HCT116 (cell line): ENCODE data around the gene ELF2. TPM values are rescaled to one million over a fixed set of nuclear protein-coding genes. Genes with fewer than 3 reads are reported as not detected.

Source experiments
- ATAC-seq: fragments of 200-7000 bp; cut with Tn5 transposase; 2 replicates; pipeline ENCODE4 v1.9.1; 2020; ENCODE audit warnings: mild to moderate bottlenecking, moderate library complexity
- BruUV-seq: library from RNA; stranded (reverse); fragments of 400-500 nt; replicated peaks from 2 replicates; lab custom pipeline; 2021; lab: Mats Ljungman, UMichigan
- CTCF ChIA-PET: fragments of 300-600 bp; sonication (Branson Sonifier 250); formaldehyde crosslinking; loops from one replicate; lab custom pipeline; 2021; ENCODE audit warnings: antibody characterized with exemption; lab: Charles Lee
- POLR2A ChIA-PET: fragments of 300-600, 350-600 bp; sonication (Branson Sonifier 250); formaldehyde crosslinking; loops from one replicate; lab custom pipeline; 2021; ENCODE audit warnings: antibody characterized with exemption; lab: Charles Lee
- RAD21 ChIA-PET, 2 experiments: fragments of 300-600 bp; sonication (Branson Sonifier 250); formaldehyde crosslinking; loops; one replicate each; lab custom pipeline; 2023; ENCODE audit warnings: low total read pairs in 2 of 2; ENCODE audit not compliant: uncharacterized antibody in 2 of 2, unreplicated experiment in 2 of 2, low non-redundant PET in 1 of 2; lab: Charles Lee
- DNase-seq: peaks from one replicate; pipeline ENCODE4 v3.0.0-alpha.2; 2010; ENCODE audit warnings: low read depth, low spot score
- H2AFZ ChIP-seq: fragments of 200-600 bp; shearing (Covaris generic), sonication (generic); 2 replicates; pipeline ENCODE4 v1.6.1; 2017; ENCODE audit warnings: low read depth, mixed run types, mixed read lengths, antibody characterized with exemption, low read length; ENCODE audit not compliant: poor library complexity, severe bottlenecking
- H3K27ac ChIP-seq: 2 replicates; pipeline ENCODE4 v1.5.1; 2012; ENCODE audit warnings: low read depth, low read length
- H3K27me3 ChIP-seq: fragments of 200-600 bp; sonication (generic); 2 replicates; pipeline ENCODE4 v1.6.1; 2016; ENCODE audit warnings: mixed run types, low read length, mixed read lengths; ENCODE audit not compliant: insufficient read depth
- H3K36me3 ChIP-seq, 2 experiments: fragments of 200-500 bp in 1 of 2; fragments of 200-600 bp in 1 of 2; sonication (Bioruptor generic) in 1 of 2; sonication (generic) in 1 of 2; 2 replicates each; pipeline versions ENCODE4 v1.5.1 to v1.6.1; 2014 to 2016; ENCODE audit warnings: low read length in 2 of 2, inconsistent platforms in 1 of 2, mixed read lengths in 1 of 2, mixed run types in 1 of 2; ENCODE audit not compliant: insufficient read depth in 2 of 2, control insufficient read depth in 1 of 2
- H3K4me1 ChIP-seq, 2 experiments: fragments of 200-600 bp in 1 of 2; sonication (generic) in 1 of 2; 2 replicates each; pipeline versions ENCODE4 v1.5.1 to v1.6.1; 2012 to 2017; ENCODE audit warnings: low read length in 2 of 2, inconsistent platforms in 1 of 2, mild to moderate bottlenecking in 1 of 2, mixed read lengths in 1 of 2, mixed run types in 1 of 2, moderate library complexity in 1 of 2; ENCODE audit not compliant: insufficient read depth in 2 of 2, control insufficient read depth in 1 of 2
- H3K4me2 ChIP-seq: fragments of 200-600 bp; sonication (generic); 2 replicates; pipeline ENCODE4 v1.6.1; 2017; ENCODE audit warnings: mixed run types, low read length, mixed read lengths
- H3K4me3 ChIP-seq, 2 experiments: fragments of 200-600 bp in 1 of 2; sonication (generic) in 1 of 2; replicated peaks in 1 of 2; 2 replicates each; pipeline ENCODE4 v1.5.1; 2011 to 2016; ENCODE audit warnings: low read length in 2 of 2, control low read depth in 1 of 2, low read depth in 1 of 2, mild to moderate bottlenecking in 1 of 2, mixed read lengths in 1 of 2, mixed run types in 1 of 2
- H3K79me2 ChIP-seq: fragments of 200-600 bp; sonication (generic); 2 replicates; pipeline ENCODE4 v1.6.1; 2017; ENCODE audit warnings: mild to moderate bottlenecking, mixed run types, low read length, moderate library complexity, mixed read lengths; ENCODE audit not compliant: insufficient read depth
- H3K9ac ChIP-seq: fragments of 200-600 bp; sonication (generic); 2 replicates; pipeline ENCODE4 v1.6.1; 2016; ENCODE audit warnings: low read length, mixed read lengths
- H3K9me2 ChIP-seq: fragments of 200-600 bp; sonication (generic), shearing (Covaris generic); 2 replicates; pipeline ENCODE4 v1.6.1; 2017; ENCODE audit warnings: mixed run types, mild to moderate bottlenecking, moderate library complexity; ENCODE audit not compliant: insufficient read depth
- H3K9me3 ChIP-seq, 2 experiments: fragments of 200-500 bp in 1 of 2; fragments of 200-600 bp in 1 of 2; sonication (Bioruptor generic) in 1 of 2; sonication (generic) in 1 of 2; 2 replicates each; pipeline ENCODE4 v1.6.1; 2014 to 2017; ENCODE audit warnings: low read length in 2 of 2, mixed read lengths in 2 of 2, inconsistent platforms in 1 of 2, low read depth in 1 of 2, mild to moderate bottlenecking in 1 of 2, mixed run types in 1 of 2, moderate library complexity in 1 of 2; ENCODE audit not compliant: control insufficient read depth in 1 of 2, insufficient read depth in 1 of 2
- H4K20me1 ChIP-seq: fragments of 200-600 bp; sonication (generic), shearing (Covaris generic); 2 replicates; pipeline ENCODE4 v1.6.1; 2017; ENCODE audit warnings: mixed run types, mild to moderate bottlenecking, moderate library complexity; ENCODE audit not compliant: insufficient read depth
- CBX3 ChIP-seq: IDR thresholded peaks from 2 replicates; pipeline ENCODE4 v1.6.1; 2012; ENCODE audit warnings: low read depth
- CEBPB ChIP-seq: IDR thresholded peaks from 2 replicates; pipeline ENCODE4 v1.6.1; 2012; ENCODE audit warnings: low read depth
- ELF1 ChIP-seq: IDR thresholded peaks from 2 replicates; pipeline ENCODE4 v1.6.1; 2012; ENCODE audit warnings: low read depth, borderline replicate concordance
- POLR2A ChIP-seq: IDR thresholded peaks from 2 replicates; pipeline ENCODE4 v1.7.0; 2011; ENCODE audit warnings: borderline replicate concordance; ENCODE audit not compliant: insufficient read depth, insufficient read length; ENCODE audit errors: extremely low read depth
- POLR2AphosphoS5 ChIP-seq: IDR thresholded peaks from 2 replicates; pipeline ENCODE4 v1.6.1; 2011; ENCODE audit warnings: mild to moderate bottlenecking, low read depth, low read length, moderate library complexity
- SP1 ChIP-seq: IDR thresholded peaks from 2 replicates; pipeline ENCODE4 v1.6.1; 2012; ENCODE audit warnings: low read depth
- SRF ChIP-seq: IDR thresholded peaks from 2 replicates; pipeline ENCODE4 v1.6.1; 2012; ENCODE audit warnings: low read depth
- intact Hi-C: fragments of 100-400 bp; cut with micrococcal nuclease; formaldehyde crosslinking; loops from 2 replicates; pipeline ENCODE4 v1.10.0; 2022
- total RNA-seq: library from RNA; stranded (reverse); gene quantifications from one replicate; pipeline ENCODE4 v1.2.1, GENCODE V29; 2021; ENCODE audit not compliant: unreplicated experiment

Gene ELF2
- total RNA-seq, 1 experiment from 2014 or later: 28.2 TPM

- CTCF ChIA-PET: no interaction called here
- no peak overlapping the region for H3K27ac ChIP-seq
- TF ChIP-seq POLR2AphosphoS5 (no peak), ELF1 (no peak), SP1 (no peak), SRF (no peak), CBX3 (no peak), POLR2A (no peak)
- H3K4me1 ChIP-seq: no peaks in the 10 kb centered on the region
- BruUV-seq: no TSS peak
- no peaks in the 10 kb centered on the region for H3K9me3 ChIP-seq
- H3K36me3 ChIP-seq: no peaks in the 10 kb centered on the region
- POLR2A ChIA-PET: no interaction called here
- H3K9me2 ChIP-seq: no peaks in the 10 kb centered on the region
- no peak overlapping the region for H3K9ac ChIP-seq
- H3K27me3 ChIP-seq: no peaks in the 10 kb centered on the region
- H3K79me2 ChIP-seq: no peaks in the 10 kb centered on the region
- RAD21 ChIA-PET: no interaction called here
- no peak for DNase-seq
- no peak overlapping the region for H3K4me2 ChIP-seq
- H4K20me1 ChIP-seq: no peaks in the 10 kb centered on the region
- ATAC-seq: no peak
- intact Hi-C loops: no loop called here
- H3K4me3 ChIP-seq: no peak overlapping the region
- no peak overlapping the region for H2AFZ ChIP-seq
These were observed 26.0 kb upstream of the ELF2 start for GRCh38 chr4:139202991-139203390.

- ATAC-seq: 0 out of 2 replicates have a peak, but pooled peaks have one; percentile 52
- POLR2A ChIA-PET: interaction anchor here (0.8 kb wide), 1 partner anchor 20 kb away, joined by 3 read pairs; no protein-coding TSS in a partner anchor
- BruUV-seq: no TSS peak
- no peak for TF ChIP-seq CEBPB
- TF ChIP-seq, all 23 proteins: peak for 0
- H3K79me2 ChIP-seq: no peaks in the 10 kb centered on the region
- H4K20me1 ChIP-seq: no peaks in the 10 kb centered on the region
- no peaks in the 10 kb centered on the region for H3K9me2 ChIP-seq
- H3K27ac ChIP-seq: no peak overlapping the region
- H3K4me2 ChIP-seq: no peak overlapping the region
- ChIA-PET RAD21 (no interaction called here), CTCF (interaction anchor here (1.4 kb wide), 1 partner anchor 17 kb away, joined by 3 read pairs; no protein-coding TSS in a partner anchor)
- H3K27me3 ChIP-seq: no peaks in the 10 kb centered on the region
- intact Hi-C loops: no loop called here
- no peak overlapping the region for H3K4me3 ChIP-seq
- H3K9me3 ChIP-seq: no peaks in the 10 kb centered on the region
- H2AFZ ChIP-seq: peak overlapping the region; percentile 61
- no peak overlapping the region for H3K9ac ChIP-seq
- H3K4me1 ChIP-seq: no peaks in the 10 kb centered on the region
- H3K36me3 ChIP-seq: no peaks in the 10 kb centered on the region
- no peak for DNase-seq
These were observed 23.5 kb upstream of the ELF2 start for GRCh38 chr4:139200506-139200905.
